GM19240 (cell line): ENCODE measurements around the gene NLRP9.
"Not testable (repeated sequence)": the region's sequence is repeated elsewhere in the genome, so short reads cannot be mapped to it uniquely, and the experiment has no call there.

ENCODE experiments used
- DNase-seq: peaks from one replicate; pipeline ENCODE4 v3.0.0; 2011; ENCODE audit warnings: low spot score; ENCODE audit not compliant: insufficient read length

The NLRP9 gene

GRCh38 chr19:55738302-55738701 is at the start of gene NLRP9:
Gene NLRP9, minus strand, starts transcription at chr19:55738402. Its CDS starts 28 bp downstream, at chr19:55738374.
- DNase-seq = no peak

DNA sequence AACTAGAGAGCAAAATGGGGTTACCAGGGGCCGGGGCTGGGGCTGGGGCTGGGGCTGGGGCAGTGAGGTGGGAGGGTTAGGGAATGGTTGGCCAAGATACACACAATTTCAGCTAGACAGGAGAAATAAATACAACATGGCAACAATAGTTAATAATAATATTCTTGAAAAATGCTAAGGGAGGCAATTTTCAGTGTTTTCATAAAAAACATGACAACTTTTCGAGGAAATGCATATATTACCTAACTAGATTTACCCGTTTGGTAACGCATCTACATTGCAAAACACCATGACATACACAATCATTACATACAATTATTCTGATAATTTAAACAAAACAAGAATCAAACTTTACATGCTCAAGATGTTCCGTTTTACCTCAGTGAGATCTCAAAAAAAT is 42.9 kb upstream of the NLRP9 start:
- no peak for DNase-seq

GRCh38 chr19:55778331-55778730 is 40.1 kb upstream of the NLRP9 start:
- no peak for DNase-seq

DNA sequence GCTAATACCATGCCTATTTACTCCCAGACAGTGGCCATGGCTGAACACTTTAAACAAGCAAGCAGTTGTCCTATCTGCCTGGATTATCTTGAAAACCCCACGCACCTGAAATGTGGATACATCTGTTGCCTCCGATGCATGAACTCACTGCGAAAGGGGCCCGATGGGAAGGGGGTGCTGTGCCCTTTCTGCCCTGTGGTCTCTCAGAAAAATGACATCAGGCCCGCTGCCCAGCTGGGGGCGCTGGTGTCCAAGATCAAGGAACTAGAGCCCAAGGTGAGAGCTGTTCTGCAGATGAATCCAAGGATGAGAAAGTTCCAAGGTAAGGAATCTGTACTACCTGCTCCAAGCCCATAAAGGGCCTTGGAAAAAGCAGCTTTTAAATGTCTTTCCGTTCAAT is 39.3 kb upstream of the NLRP9 start:
- DNase-seq = no peak

- DNase-seq = not testable (repeated sequence)
These were observed 31.4 kb upstream of the NLRP9 start for GRCh38 chr19:55769632-55770031.

DNA sequence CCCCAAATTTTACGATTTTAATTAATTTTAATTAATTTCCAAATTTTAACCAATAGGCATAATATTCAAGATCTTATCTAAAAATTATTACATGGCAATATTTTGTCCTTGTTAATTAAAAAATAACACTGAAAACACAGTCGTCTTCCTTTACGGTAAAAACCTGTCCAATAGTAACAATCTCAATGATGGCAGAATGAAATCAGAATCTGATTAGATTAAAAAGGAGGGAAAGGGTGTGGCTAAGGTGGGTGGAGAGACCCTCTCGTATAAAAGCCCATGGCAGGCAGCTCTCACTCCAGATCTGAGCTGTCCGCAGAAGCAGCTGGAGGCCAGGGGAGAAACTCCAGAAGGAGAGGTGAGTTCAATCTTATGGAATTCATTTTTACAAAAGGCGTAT is 30.6 kb upstream of the NLRP9 start, which contains the start of gene RFPL4AL1:
Gene RFPL4AL1 (plus strand): TSS at position 301 of the 400 bp plus-strand sequence. CDS start 2,687 bp downstream, outside the sequence.
- DNase-seq = not testable (repeated sequence)

GRCh38 chr19:55766466-55766865 is 28.3 kb upstream of the NLRP9 start:
- DNase-seq = no peak

- DNase-seq = not testable (repeated sequence)
These were observed 20.6 kb upstream of the NLRP9 start, which contains the start of gene RFPL4A for GRCh38 chr19:55758797-55759196. Gene RFPL4A, plus strand, starts transcription at chr19:55759097. Its CDS starts 2,704 bp downstream, at chr19:55761801.

DNA sequence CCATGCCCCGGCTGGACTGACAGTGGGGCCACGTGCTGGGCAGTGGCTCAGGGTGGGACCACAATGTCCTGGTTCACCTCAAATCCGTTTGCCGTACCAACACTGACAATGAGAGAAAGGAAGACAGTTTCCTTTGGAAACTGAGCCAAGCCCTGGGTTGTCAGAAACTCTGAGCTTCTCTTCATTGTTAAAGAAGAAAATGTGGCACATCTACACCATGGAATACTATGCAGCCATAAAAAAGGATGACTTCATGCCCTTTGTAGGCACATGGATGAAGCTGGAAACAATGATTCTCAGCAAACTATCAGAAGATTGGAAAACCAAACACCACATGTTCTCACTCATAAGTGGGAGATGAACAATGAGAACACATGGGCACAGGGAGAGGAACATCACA is 18.6 kb upstream of the NLRP9 start:
- DNase-seq = not testable (repeated sequence)

- no peak for DNase-seq
These were observed 15.2 kb upstream of the NLRP9 start for GRCh38 chr19:55753401-55753800.

GRCh38 chr19:55750715-55751114 is 12.5 kb upstream of the NLRP9 start:
- DNase-seq = no peak

DNA sequence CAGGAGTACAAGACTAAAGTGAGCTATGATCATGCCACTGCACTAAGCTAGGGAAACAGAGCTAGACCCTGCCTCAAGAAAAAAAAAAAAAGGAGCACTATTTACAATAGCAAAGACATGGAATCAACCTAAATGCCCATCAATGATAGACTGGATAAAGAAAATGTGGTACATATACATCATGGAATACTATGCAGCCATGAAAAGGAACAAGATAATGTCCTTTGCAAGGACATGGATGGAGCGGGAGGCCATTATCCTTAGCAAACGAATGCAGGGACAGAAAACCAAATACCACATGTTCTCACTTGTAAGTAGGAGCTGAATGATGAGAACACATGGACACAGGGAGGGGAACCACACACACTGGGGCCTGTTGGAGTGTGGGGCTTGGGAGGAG is 7.8 kb downstream of the NLRP9 start:
- DNase-seq = not testable (repeated sequence)

DNA sequence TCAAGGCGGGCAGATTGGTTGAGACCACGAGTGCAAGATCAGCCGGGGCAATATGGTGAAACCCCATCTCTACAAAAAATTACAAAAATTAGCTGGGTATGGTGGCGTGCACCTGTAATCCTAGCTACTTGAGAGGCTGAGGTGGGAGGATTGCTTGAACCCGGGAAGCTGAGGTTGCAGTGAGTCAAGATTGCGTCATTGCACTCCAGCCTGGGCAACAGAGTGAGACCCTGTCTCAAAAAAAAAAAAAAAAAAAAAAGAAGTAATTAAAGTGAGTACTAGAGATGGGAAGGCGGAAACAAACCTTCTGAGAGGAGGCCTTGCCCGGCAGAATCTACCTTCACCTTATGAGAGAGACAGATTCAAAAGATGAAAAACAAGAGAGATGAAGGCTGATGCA is 14.7 kb downstream of the NLRP9 start:
- DNase-seq = no peak

DNA sequence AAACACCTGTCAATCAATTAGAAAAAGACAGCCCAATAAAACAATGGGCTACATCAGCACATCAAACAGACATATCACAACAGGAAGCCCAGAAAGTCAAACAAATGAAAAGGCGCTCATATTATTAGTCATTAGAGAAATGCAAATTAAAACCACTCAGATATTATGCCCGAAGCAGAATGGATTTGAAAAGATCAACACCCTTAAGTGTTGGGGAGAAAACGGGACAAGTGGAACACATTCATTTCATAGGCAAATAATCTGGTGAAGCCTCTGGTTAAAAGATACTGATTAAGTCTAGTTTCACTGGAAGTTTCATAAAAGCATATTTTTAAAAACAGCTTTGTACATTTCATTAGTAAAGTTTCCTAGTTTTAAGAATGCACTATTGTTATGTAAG is 17.4 kb downstream of the NLRP9 start:
- no peak for DNase-seq

GRCh38 chr19:55720214-55720746 is 17.9 kb downstream of the NLRP9 start:
- DNase-seq = no peak

DNA sequence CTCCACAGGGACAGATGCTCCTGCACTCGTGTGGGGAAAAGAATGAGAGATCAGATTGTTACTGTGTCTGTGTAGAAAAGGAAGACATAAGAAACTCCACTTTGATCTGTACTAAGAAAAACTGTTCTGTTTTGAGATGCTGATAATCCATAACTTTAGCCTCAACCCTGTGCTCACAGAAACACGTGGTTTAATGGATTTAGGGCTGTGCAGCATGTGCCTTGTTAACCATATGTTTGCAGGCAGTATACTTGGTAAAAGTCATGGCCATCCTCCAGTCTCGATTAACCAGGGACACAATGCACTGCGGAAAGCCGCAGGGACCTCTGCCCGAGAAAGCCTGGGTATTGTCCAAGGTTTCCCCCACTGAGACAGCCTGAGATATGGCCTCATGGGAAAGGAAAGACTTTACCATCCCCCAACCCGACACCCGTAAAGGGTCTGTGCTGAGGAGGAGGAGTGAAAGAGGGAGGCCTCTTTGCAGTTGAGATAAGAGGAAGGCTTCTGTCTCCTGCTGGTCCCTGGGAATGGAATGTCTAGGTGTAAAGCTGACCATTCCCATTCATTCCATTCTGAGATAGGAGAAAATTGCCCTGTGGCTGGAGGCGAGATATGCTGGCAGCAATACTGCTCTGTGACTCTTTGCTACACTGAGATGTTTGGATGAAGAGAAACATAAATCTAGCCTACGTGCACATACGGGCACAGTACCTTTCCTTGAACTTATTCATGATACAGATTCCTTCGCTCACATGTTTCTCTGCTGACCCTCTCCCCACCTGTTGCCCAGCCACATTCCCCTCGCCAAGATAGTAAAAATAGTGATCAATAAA is 20.1 kb downstream of the NLRP9 start:
- DNase-seq = not testable (repeated sequence)

GRCh38 chr19:55717251-55717650 is 21.0 kb downstream of the NLRP9 start:
- DNase-seq = no peak

DNA sequence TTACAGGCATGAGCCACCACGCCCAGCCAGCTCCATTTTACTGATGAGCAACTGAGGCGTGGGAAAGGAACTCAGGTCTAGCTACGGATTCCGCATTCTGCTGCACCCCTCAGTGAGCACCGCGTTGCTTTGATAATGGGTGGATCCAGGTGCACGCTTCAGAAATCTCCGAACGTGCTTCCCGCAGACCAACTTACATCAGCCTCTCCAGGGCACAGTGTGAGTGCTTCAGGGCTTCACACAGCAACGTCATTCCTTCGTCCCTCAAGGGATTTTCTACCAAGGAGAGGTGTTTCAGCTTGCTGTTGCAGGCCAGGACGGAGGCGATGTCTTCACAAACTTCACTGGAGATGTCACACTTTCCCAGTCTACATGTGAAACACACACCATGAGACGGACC is 21.7 kb downstream of the NLRP9 start:
- no peak for DNase-seq

GRCh38 chr19:55712804-55713631 is 25.2 kb downstream of the NLRP9 start:
- DNase-seq = no peak

DNA sequence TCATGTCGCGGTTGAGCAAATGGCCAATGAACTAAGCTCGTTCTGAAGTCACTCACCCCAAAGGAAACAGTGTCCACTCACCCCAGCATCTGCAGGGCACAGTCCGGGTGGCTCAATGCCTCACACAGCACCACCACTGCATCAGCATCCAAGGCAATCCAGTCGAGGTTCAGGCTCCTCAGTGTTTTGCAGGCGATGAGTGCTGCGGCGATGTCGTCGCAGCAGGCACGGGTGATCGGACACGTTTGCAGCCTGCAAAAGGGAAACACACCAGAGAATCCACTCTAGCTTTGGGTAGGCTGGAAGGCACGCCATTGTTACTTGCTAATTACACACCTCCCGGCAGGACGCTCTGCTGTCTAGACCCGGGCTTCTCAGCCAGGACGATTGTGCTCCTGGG is 26.5 kb downstream of the NLRP9 start:
- no peak for DNase-seq

GRCh38 chr19:55705972-55706371 is 32.2 kb downstream of the NLRP9 start:
- no peak for DNase-seq
